SU-DHL-6 (cell line): Measurements from ENCODE around the gene SDCCAG8.

Source experiments
- H2AFZ ChIP-seq: fragments of 200-600 bp; sonication (generic); 2 replicates; pipeline ENCODE4 v1.6.1; 2014; ENCODE audit warnings: low read depth, mild to moderate bottlenecking, moderate library complexity, mixed read lengths, antibody characterized with exemption, low read length; ENCODE audit not compliant: severe bottlenecking
- H3F3A ChIP-seq: fragments of 200-600 bp; shearing (Covaris generic); 2 replicates; pipeline ENCODE4 v1.6.0; 2016; ENCODE audit warnings: antibody characterized with exemption, mild to moderate bottlenecking; ENCODE audit not compliant: insufficient read depth
- H3K27ac ChIP-seq: fragments of 200-600 bp; sonication (generic); 2 replicates; pipeline ENCODE4 v1.5.1; 2016; ENCODE audit warnings: low read depth, mild to moderate bottlenecking, low read length, moderate library complexity, mixed read lengths
- H3K27me3 ChIP-seq: fragments of 200-600 bp; sonication (generic), shearing (Covaris generic); 2 replicates; pipeline ENCODE4 v1.6.0; 2014; ENCODE audit warnings: mild to moderate bottlenecking, low read length
- H3K36me3 ChIP-seq: fragments of 200-600 bp; sonication (generic); 2 replicates; pipeline ENCODE4 v1.6.1; 2014; ENCODE audit warnings: mild to moderate bottlenecking, low read length, mixed read lengths
- H3K4me2 ChIP-seq: fragments of 300-600, 200-600 bp; shearing (Covaris generic), sonication (generic); 2 replicates; pipeline ENCODE4 v1.6.0; 2014; ENCODE audit warnings: low read length, low read depth, mild to moderate bottlenecking; ENCODE audit not compliant: poor library complexity, severe bottlenecking
- H3K4me3 ChIP-seq: fragments of 200-600 bp; sonication (generic); 2 replicates; pipeline ENCODE4 v1.5.1; 2014; ENCODE audit warnings: antibody characterized with exemption, low read length, mild to moderate bottlenecking, mixed read lengths; ENCODE audit not compliant: insufficient read depth, poor library complexity, severe bottlenecking
- H3K79me2 ChIP-seq: fragments of 200-600 bp; sonication (generic); 2 replicates; pipeline ENCODE4 v1.6.1; 2014; ENCODE audit warnings: mild to moderate bottlenecking, low read length, moderate library complexity; ENCODE audit not compliant: insufficient read depth
- H3K9ac ChIP-seq: fragments of 200-600 bp; sonication (generic); 2 replicates; pipeline ENCODE4 v1.7.0; 2014; ENCODE audit warnings: mild to moderate bottlenecking, low read length
- H3K9me2 ChIP-seq: fragments of 200-600 bp; sonication (generic); replicated peaks from 2 replicates; pipeline ENCODE4 v1.6.1; 2014; ENCODE audit warnings: low read length; ENCODE audit not compliant: insufficient read depth
- H3K9me3 ChIP-seq: fragments of 200-600 bp; sonication (generic); 2 replicates; pipeline ENCODE4 v1.6.1; 2014; ENCODE audit warnings: low read length, mixed read lengths; ENCODE audit not compliant: insufficient read depth
- H4K20me1 ChIP-seq: fragments of 200-600 bp; sonication (generic); 2 replicates; pipeline ENCODE4 v1.6.1; 2014; ENCODE audit warnings: low read depth, mild to moderate bottlenecking, antibody characterized with exemption, low read length, moderate library complexity, mixed read lengths
- EZH2phosphoT487 ChIP-seq: fragments of 200-600 bp; sonication (generic), shearing (Covaris generic); conservative IDR thresholded peaks from 2 replicates; pipeline ENCODE4 v1.6.1; 2018; ENCODE audit warnings: mild to moderate bottlenecking, antibody characterized with exemption, low read length, moderate library complexity, mixed read lengths
- TF ChIP-seq, protein P1 (sequence below): fragments of 200-600 bp; sonication (generic); IDR thresholded peaks from one replicate; pipeline ENCODE4 v1.5.1; 2017; ENCODE audit warnings: antibody characterized with exemption, mild to moderate bottlenecking, low read length, moderate library complexity; ENCODE audit not compliant: insufficient read depth, poor library complexity, severe bottlenecking

SDCCAG8 gene

DNA sequence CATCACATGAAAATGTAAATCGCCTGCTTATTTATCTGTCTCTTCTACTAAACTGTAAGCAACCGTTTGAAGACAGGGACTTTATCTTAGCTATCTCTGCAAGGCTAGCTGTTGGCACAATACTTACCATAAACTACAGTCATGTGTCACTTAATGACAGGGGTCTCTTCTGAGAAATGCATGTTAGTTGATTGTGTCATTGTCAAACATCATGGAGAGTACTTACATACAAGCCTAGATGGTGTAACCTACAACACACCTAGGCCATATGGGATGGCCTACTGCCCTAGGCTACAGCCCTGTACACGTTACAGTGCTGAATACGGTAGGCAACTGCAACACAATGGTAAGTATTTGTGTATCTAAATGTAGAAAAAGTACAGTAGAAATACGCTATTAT, 267.9 kb downstream of the SDCCAG8 start:
- H3K4me3 ChIP-seq = no peak overlapping the region
- H3K36me3 ChIP-seq = no peaks in the 10 kb centered on the region
- no peak overlapping the region for H3K9ac ChIP-seq
- no peak overlapping the region for H3K27ac ChIP-seq
- H2AFZ ChIP-seq = no peak overlapping the region
- H3K79me2 ChIP-seq = no peaks in the 10 kb centered on the region
- H3K4me2 ChIP-seq = no peak overlapping the region
- H3K27me3 ChIP-seq = no peaks in the 10 kb centered on the region
- TF ChIP-seq EZH2phosphoT487 = no peak
- TF ChIP-seq, protein P1, sequence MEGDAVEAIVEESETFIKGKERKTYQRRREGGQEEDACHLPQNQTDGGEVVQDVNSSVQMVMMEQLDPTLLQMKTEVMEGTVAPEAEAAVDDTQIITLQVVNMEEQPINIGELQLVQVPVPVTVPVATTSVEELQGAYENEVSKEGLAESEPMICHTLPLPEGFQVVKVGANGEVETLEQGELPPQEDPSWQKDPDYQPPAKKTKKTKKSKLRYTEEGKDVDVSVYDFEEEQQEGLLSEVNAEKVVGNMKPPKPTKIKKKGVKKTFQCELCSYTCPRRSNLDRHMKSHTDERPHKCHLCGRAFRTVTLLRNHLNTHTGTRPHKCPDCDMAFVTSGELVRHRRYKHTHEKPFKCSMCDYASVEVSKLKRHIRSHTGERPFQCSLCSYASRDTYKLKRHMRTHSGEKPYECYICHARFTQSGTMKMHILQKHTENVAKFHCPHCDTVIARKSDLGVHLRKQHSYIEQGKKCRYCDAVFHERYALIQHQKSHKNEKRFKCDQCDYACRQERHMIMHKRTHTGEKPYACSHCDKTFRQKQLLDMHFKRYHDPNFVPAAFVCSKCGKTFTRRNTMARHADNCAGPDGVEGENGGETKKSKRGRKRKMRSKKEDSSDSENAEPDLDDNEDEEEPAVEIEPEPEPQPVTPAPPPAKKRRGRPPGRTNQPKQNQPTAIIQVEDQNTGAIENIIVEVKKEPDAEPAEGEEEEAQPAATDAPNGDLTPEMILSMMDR = no peak
- H3K9me2 ChIP-seq = no peaks in the 10 kb centered on the region
- no peaks in the 10 kb centered on the region; the same call in 1 of the 2 replicates for H3F3A ChIP-seq
- H3K9me3 ChIP-seq = no peaks in the 10 kb centered on the region
- no peaks in the 10 kb centered on the region for H4K20me1 ChIP-seq

DNA sequence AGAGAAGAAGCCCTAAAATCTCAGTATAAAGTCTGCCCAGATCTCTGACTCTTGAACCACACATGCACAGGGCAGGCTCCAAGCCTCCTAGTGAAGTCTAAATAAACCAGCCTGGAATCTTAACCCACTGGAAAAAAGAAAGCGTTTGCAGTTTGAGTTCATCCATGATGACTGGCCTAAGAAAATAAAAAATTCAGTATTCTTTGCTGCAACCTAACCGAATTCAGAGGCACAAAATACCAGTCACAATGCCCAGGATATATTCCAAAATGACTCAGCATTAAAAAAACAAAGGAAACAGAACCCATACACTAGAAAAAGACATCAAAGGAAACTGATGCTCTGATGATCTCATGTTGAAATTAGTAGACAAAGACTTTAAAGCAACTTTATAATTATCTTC, 269.2 kb downstream of the SDCCAG8 start:
- Histone ChIP-seq H3K4me3 (no peak overlapping the region), H4K20me1 (no peaks in the 10 kb centered on the region), H3K27ac (no peak overlapping the region), H3K9ac (no peak overlapping the region), H2AFZ (no peak overlapping the region), H3F3A (no peaks in the 10 kb centered on the region; the same call in 1 of the 2 replicates), H3K27me3 (no peaks in the 10 kb centered on the region), H3K9me2 (no peaks in the 10 kb centered on the region), H3K36me3 (no peaks in the 10 kb centered on the region), H3K9me3 (no peaks in the 10 kb centered on the region), H3K4me2 (no peak overlapping the region), H3K79me2 (no peaks in the 10 kb centered on the region)
- TF ChIP-seq EZH2phosphoT487 = no peak
- TF ChIP-seq, protein P1 = no peak

DNA sequence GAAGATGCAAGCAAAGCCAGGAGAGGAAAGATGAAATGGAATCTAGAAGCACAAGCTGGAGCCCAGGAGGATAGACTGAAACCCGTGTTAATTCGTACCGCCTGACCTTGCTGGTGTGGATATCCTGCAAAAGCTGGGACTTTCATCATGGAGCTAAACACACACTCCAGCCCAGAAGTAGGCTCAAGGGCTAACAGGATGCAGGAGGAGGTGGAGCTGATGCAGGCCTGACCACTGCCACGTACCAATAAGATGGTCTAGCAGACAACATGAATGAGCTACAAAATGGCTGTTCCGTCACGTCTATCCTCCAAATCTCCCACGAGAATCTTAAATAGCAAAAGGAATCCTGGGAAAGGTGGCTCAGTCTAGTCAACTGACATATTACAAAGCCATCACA, 270.3 kb downstream of the SDCCAG8 start:
- no peaks in the 10 kb centered on the region for H3K27me3 ChIP-seq
- no peak overlapping the region for H3K27ac ChIP-seq
- H3K9me3 ChIP-seq = no peaks in the 10 kb centered on the region
- TF ChIP-seq, protein P1 = no peak
- TF ChIP-seq EZH2phosphoT487 = no peak
- H3K79me2 ChIP-seq = no peaks in the 10 kb centered on the region
- no peak overlapping the region for H3K9ac ChIP-seq
- no peak overlapping the region for H3K4me3 ChIP-seq
- H3F3A ChIP-seq = no peaks in the 10 kb centered on the region; the same call in 1 of the 2 replicates
- H2AFZ ChIP-seq = no peak overlapping the region
- no peaks in the 10 kb centered on the region for H3K9me2 ChIP-seq
- H3K4me2 ChIP-seq = no peak overlapping the region
- no peaks in the 10 kb centered on the region for H3K36me3 ChIP-seq
- H4K20me1 ChIP-seq = no peaks in the 10 kb centered on the region
